HCT116 (cell line): ENCODE data around the gene HSD17B1.

Experiments
- ELF1 ChIP-seq: IDR thresholded peaks from 2 replicates; pipeline ENCODE4 v1.6.1; 2012; ENCODE audit warnings: low read depth, borderline replicate concordance
- EZH2 ChIP-seq: fragments of 200-600 bp; sonication (generic); IDR thresholded peaks from 2 replicates; pipeline ENCODE4 v1.6.1; 2017; ENCODE audit warnings: antibody characterized with exemption, mixed run types
- EZH2phosphoT487 ChIP-seq: fragments of 200-600 bp; IDR thresholded peaks from 2 replicates; pipeline ENCODE4 v1.6.1; 2018; ENCODE audit warnings: antibody characterized with exemption, borderline replicate concordance
- JUND ChIP-seq: IDR thresholded peaks from 2 replicates; pipeline ENCODE4 v1.6.1; 2012
- POLR2A ChIP-seq: IDR thresholded peaks from 2 replicates; pipeline ENCODE4 v1.7.0; 2011; ENCODE audit warnings: borderline replicate concordance; ENCODE audit not compliant: insufficient read depth, insufficient read length; ENCODE audit errors: extremely low read depth
- POLR2AphosphoS5 ChIP-seq: IDR thresholded peaks from 2 replicates; pipeline ENCODE4 v1.6.1; 2011; ENCODE audit warnings: mild to moderate bottlenecking, low read depth, low read length, moderate library complexity
- REST ChIP-seq: IDR thresholded peaks from 2 replicates; pipeline ENCODE4 v1.6.1; 2012; ENCODE audit warnings: low read depth
- SIN3A ChIP-seq: IDR thresholded peaks from 2 replicates; pipeline ENCODE4 v1.6.1; 2012; ENCODE audit warnings: low read depth
- SP1 ChIP-seq: IDR thresholded peaks from 2 replicates; pipeline ENCODE4 v1.6.1; 2012; ENCODE audit warnings: low read depth
- TF ChIP-seq, protein P1 (sequence below), 3 experiments: fragments of 200-600 bp in 1 of 3; sonication (generic) in 1 of 3; IDR thresholded peaks in 2 of 3; conservative IDR thresholded peaks in 1 of 3; 2 replicates each; pipeline ENCODE4 v1.5.1; 2012 to 2017; ENCODE audit warnings: low read depth in 2 of 3, low read length in 2 of 3, antibody characterized with exemption in 1 of 3, borderline replicate concordance in 1 of 3, control low read depth in 1 of 3, mild to moderate bottlenecking in 1 of 3, mixed read lengths in 1 of 3, mixed run types in 1 of 3, moderate library complexity in 1 of 3; ENCODE audit not compliant: insufficient read depth in 1 of 3
- TF ChIP-seq, protein P2 (sequence below): IDR thresholded peaks from 2 replicates; pipeline ENCODE4 v1.6.1; 2011; ENCODE audit warnings: mild to moderate bottlenecking, low read length, moderate library complexity; ENCODE audit not compliant: insufficient replicate concordance; ENCODE audit errors: extremely low read depth

DNA sequence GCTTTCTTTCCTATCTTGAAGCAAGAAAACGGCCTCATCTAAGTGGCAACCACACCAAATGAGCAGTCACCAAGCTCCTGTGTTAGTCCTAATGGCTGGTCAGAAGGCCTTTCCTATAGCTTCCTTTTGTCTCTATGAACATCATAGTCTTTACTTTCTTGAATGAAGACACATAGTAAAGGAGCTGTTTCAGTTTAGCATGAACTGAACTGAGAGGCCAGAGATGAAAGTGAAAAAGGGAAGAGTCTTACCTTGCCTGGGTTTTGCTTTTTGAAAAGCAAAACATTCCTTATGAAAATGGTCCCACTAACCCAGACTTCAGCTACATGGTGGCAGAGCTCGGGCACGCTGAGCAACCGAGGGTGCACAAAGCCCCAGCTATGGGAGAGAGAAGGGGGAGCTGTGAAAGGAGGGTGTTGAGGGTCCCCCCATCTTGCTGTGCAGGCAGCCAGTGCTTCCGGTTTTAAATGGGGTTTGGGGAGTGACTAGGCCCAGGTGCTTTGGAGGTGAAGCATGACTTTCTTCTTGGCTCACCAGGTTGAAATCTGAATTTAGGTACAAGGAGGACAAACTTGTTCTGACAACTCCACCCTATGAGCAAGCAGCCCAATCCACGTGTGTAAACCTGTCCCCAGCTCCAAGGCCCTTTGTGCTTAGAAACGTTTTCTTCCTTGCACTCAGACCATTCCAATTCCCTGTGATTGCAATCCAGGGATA lies 33.9 kb downstream of the HSD17B1 start:
- TF ChIP-seq POLR2A (no peak), EZH2phosphoT487 (no peak), SP1 (no peak), POLR2AphosphoS5 (no peak), SIN3A (no peak), JUND (no peak), REST (no peak), EZH2 (no peak), ELF1 (no peak)
- TF ChIP-seq, protein P1, sequence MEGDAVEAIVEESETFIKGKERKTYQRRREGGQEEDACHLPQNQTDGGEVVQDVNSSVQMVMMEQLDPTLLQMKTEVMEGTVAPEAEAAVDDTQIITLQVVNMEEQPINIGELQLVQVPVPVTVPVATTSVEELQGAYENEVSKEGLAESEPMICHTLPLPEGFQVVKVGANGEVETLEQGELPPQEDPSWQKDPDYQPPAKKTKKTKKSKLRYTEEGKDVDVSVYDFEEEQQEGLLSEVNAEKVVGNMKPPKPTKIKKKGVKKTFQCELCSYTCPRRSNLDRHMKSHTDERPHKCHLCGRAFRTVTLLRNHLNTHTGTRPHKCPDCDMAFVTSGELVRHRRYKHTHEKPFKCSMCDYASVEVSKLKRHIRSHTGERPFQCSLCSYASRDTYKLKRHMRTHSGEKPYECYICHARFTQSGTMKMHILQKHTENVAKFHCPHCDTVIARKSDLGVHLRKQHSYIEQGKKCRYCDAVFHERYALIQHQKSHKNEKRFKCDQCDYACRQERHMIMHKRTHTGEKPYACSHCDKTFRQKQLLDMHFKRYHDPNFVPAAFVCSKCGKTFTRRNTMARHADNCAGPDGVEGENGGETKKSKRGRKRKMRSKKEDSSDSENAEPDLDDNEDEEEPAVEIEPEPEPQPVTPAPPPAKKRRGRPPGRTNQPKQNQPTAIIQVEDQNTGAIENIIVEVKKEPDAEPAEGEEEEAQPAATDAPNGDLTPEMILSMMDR (IDR thresholded peaks at IDR 0.05 in 2 of 3, conservative IDR thresholded peaks at IDR 0.05 in 1 of 3; ENCODE audit: borderline replicate concordance in 1 of 3, insufficient read depth in 1 of 3, low read depth in 2 of 3, low read length in 2 of 3): no peak
- TF ChIP-seq, protein P2, sequence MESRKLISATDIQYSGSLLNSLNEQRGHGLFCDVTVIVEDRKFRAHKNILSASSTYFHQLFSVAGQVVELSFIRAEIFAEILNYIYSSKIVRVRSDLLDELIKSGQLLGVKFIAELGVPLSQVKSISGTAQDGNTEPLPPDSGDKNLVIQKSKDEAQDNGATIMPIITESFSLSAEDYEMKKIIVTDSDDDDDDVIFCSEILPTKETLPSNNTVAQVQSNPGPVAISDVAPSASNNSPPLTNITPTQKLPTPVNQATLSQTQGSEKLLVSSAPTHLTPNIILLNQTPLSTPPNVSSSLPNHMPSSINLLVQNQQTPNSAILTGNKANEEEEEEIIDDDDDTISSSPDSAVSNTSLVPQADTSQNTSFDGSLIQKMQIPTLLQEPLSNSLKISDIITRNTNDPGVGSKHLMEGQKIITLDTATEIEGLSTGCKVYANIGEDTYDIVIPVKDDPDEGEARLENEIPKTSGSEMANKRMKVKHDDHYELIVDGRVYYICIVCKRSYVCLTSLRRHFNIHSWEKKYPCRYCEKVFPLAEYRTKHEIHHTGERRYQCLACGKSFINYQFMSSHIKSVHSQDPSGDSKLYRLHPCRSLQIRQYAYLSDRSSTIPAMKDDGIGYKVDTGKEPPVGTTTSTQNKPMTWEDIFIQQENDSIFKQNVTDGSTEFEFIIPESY: no peak
